ENCODE measurements around the gene IZUMO4.

Gene IZUMO4

DNA sequence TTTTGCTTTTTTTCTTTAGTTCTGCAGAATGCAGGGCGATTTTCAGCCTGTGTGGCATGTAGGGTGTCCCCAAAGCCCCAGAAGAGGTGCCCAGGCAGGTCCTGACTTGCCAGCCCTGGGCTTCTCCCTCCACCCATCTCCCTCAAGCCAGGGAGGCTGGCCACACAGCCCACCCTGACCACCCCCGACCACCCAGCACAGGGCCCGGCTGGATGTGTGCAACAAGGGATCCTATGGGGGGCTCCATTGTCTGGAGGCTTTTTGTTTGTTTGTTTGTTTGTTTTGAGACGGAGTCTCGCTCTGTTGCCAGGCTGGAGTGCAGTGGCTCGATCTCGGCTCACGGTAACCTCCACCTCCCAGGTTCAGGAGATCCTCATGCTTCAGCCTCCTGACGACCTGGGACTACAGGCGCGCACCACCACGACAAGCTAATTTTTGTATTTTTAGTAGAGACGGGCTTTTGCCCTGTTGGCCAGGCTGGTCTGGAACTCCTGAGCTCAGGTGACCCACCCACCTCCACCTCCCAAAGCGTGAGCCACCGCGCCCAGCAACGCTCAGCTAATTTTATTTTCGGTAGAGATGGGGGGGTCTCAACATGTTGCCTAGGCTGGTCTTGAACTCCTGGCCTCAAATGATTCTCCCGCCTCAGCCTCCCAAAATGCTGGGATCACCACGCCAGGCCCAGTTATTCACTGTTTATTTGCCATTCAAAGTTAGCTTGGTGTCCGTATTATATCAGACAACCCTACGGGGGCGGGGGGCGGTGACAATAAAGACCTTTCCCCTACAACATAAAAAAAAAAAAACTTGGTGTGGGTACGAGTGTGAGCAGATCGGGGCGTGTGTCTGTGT, 37.9 kb upstream of the IZUMO4 start:
- no peak for DNase-seq

DNA sequence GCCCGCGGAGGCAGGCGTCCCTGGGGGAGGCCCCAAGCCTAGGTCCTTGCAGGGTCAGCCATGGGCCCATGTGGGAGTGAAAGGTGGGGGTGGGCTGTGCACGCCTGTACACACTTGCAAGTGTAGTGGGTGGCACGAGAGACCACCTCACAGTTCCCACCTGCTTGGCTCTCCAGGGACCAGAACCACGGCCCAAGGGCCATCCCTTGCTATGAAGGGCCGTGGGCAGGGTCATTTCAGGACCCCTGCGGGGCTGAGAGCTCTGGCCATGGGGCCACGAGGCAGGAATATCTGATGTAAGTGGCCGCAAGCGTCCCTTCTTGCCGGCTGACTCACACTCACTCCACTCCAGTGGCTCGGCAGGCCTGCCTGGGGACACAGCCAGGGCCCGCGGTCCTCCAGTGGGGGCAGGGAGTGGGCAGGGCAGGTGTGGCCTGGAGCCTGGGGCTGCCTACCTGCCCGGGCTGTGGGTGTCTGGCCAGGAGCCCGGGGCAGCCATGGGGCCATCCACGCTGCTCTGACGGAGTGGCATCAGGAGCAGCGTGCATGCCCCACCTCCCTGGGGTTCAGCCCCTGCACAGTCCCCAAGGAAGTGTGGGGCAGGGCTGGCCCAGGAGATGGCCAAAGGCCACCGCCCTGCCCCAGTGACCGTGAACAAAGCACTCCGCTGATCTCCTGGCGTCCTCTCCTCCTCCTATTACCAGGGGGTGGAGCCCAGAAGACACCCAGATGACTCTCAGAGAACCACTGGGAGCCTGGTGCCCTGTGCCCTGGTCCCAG, 37.1 kb upstream of the IZUMO4 start:
- peak; percentile 72 for DNase-seq

- DNase-seq, result peak; percentile 98
These were observed 35.7 kb upstream of the IZUMO4 start for GRCh38 chr19:2060884-2061494.

DNA sequence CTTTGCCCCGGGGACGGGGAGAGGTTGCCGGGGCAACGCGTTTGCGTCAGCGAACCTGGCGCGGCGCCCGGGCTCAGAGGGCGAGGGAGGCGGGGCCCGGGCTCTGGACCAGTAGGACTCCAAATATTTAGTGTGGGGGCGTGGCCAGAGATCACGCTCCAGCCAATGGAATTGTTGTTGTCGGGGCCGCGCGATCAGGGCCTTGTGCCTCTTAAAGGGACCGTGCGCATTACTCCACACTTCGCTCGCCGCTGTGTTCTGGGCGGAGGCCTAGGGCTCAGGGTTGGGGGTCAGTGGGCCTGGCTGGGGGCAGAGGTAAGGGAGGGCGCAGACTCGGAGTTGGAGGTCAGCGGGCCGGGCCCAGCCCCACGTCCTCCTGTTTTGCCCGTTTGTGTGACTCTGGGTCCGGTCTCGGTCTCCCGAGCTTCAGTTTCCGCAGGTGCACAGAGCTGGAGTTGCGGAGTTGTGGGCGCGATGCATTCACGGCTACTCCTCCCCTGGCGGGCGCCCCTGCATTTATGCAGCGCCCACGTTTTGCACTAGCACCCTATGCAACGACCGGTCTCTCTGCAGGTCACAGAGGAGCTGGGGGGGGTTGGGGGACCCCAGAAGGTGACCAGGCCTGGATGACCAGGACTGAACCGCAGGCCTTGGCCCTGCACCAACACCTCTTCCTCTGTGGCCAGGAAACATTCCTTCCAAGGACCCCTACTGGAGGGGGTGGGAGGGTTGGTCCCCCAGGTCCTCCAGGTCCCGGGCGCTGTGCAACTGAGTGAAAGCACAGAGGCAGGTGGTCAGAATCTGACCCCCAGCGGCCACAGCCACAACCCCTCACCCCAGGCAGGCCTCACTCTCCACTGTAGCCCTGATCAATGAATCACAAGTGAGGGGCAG, 35.0 kb upstream of the IZUMO4 start:
- DNase-seq, result peak; percentile 90

DNA sequence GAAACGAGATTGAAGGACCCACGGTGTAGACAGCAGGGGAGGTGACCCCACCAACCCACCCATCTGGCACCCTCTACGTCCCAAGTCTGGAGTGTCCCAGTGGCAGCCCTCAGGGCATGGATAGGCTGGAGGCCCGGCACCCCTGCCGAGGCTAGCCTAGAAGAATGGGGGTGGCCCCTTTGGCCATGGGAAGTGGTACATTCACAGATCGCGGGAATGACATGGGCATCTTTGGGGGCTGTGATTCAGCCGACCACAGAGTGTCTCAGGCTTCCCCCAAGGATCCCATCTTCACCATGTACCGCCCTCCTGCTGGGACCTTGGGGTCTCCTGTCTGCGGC, 34.4 kb upstream of the IZUMO4 start:
- no peak for DNase-seq

- DNase-seq, result no peak
These were observed 33.9 kb upstream of the IZUMO4 start for GRCh38 chr19:2062770-2063169.

DNA sequence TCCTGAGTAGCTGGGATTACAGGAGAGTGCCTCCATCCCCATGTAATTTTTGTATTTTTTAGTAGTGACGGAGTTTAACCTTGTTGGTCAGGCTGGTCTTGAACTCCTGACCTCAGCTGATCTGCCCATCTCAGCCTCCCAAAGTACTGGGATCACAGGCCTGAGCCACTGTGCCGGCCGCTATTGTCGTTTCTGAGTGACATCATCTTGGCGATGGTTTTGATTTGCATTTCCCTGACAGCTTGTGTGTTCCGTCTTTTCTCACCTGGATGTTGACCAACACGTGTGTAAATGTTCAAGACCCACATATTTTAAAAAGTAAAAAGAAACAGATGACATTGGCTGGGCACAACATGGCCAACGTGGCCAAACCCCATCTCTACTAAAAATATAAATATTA, 32.9 kb upstream of the IZUMO4 start:
- no peak for DNase-seq

GRCh38 chr19:2064395-2064787, 32.3 kb upstream of the IZUMO4 start:
- no peak for DNase-seq

DNA sequence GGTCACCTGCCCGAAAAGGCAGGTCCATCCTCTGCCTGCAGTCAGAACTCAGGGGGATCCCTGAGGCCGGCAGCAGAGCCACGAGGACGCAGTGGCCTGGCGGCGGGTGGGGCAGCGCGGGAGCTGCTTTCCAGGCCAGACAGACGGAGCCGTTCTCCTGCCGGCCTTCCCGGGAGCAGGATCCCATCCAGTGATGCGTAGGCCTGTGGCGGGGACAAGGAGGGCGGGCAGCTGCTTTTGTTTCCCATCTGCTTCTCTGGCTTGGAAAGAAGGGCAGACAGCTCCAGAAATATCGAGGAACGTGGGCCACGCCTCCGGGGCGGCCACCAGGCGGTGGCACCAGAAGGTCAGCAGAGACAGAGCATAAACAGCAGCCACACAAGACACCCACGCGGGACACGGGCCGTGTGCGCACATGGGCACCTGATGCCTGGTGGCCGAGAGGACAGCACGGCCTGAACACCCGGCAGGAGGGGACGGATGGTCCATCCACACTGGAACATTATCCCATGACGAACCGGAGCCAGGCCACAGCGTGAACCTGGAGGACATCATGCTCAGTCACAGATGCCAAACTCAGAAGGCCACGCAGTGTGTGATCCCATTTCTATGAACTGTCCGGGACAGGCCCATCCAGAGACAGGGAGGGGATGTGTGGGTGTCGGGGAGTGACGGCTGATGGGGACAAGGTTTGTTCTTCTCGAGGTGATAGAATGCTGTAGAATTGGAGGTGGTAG, 31.8 kb upstream of the IZUMO4 start:
- DNase-seq, result peak; percentile 47

- DNase-seq, result no peak
These were observed 26.3 kb upstream of the IZUMO4 start for GRCh38 chr19:2070436-2070827.

- no peak for DNase-seq
These were observed 25.6 kb upstream of the IZUMO4 start for GRCh38 chr19:2070986-2071673.

GRCh38 chr19:2072757-2073551, 23.8 kb upstream of the IZUMO4 start:
- no peak for DNase-seq

DNA sequence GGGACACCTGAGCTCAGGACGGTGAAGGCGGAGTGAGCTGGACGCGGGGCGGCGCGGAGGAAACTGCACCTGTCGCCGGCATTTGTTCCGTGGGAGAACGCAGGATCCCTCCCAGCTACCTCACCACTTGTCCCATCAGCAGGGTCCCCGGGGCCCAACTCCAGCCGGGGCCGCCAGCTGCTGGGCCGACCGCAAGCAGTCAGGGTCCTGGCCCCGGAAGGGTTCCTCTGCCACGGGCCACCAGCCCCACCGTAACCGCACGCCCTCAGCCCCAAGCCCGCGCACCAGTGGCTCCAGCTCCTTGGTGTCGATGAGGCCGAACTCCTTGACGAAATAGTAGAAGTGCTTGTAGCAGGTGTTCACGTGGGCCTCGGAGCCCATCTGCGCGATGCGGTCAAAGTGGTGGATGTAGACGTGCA, 20.2 kb upstream of the IZUMO4 start:
- no peak for DNase-seq

DNA sequence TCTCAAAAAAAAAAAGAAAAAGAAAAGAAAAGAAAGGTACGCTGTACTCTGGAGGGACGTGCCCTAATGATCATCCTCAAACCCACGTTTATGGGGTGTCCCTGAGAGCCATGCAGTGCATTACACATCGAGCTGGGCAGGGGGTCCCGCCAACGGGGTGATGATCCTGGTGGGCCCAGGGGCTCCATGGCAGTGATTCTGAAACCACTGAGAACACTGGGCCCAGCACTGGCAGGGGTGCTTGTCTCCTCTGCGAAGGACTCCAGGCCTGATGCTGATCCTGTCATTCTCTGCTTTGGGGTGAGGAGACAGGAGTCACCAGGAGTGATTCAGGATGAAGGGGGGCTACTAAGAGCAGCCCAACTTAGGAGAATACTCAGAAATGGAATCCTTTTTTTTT, 19.3 kb upstream of the IZUMO4 start:
- DNase-seq, result no peak

DNA sequence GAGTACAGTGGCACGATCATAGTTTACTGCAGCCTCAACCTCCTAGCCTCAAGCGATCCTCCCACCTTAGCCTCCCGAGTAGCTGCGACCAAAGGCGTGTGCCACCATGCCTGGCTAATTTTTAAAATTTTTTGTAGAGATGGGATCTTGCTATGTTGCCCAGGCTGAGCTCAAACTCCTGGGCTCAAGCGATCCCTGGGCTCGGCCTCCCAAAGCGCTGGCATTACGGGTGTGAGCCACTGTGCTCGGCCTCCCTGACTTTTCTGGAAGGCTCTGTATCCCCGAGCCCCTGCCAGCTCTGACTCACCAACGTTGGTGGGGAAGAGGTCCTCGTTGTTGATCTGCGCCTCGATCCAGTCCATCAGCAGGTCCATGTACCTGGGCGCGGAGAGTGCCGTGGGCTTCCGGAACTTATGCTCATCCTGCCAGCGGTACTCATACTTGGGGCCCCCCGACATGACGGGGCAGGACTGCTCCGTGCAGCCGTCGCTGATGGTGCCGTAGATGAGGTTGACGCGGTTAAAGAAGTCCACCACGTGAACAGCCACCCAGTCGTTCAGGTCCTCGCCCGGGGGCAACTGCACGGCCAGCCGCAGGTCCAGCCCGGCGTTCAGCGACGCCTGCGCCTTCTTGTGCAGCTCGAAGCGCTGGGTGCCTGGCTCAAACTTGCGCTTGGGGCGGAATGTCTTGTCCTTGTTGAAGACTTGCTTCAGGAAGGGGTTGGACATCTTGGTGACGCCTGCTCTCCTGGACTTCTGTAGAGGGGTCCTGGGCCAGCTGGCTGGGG, 18.7 kb upstream of the IZUMO4 start:
- no peak for DNase-seq

DNA sequence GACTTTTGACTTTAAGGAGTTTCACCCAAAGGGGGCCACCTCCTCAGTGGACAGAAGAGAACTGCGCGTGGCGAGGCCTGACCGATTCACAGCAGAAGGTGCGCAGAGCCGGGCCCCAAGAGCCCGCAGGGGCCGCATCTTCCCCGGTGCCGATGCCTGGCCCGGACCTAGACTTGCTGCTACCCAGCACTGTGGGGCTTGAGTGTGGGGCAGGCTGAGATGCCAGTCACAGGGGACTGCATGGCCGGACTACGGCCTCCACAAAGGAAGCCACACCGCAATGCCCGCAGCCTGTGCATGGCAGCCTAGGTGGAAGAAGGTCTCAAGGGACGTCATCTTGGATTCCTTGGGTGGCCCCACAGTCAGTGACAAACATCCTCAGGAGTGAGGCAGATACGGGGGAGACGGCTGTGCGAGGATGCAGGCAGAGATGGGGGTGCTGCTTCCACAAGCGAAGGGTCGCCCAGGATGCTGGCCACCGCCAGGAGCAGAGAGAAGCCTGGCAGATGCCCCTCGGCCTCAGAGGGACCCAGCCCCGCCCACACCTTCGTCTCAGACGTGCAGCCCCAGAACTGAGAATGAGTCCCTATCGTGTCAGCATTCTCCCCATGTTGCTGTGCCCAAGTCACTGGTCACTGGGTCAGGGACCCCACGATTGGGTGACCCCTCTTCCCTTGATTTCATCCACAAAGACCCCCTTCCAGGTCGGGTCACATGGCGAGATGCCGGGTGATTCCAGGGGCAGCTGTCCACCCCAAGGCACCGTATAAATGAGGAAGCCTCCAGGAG, 17.4 kb upstream of the IZUMO4 start:
- DNase-seq, result no peak

DNA sequence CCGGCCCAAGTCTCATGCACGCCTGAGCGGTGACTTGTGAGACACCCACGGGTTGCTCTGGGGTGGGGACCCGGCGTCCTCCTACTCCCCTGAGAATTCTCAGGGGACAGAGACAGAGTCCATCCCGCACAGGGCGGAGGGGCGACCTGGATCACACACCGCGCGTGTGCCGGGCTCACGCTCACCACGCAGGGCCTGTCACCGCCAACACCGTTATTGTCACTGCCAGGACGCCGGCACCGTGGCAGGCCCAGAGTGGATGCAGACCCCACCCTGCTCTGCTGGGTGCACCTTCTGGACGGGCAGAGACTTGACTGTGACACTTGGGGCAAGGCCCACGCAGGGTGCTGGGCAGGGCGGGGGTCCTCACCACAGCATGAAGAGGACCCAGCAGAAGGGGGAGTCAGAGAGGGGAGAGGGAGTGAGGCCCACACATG, 16.8 kb upstream of the IZUMO4 start:
- no peak for DNase-seq

GRCh38 chr19:2080336-2080988, 16.3 kb upstream of the IZUMO4 start:
- no peak for DNase-seq

Data from right kidney (tissue), 1 donor.